Mesendoderm (in vitro differentiated cells): ENCODE results near the gene SETD5. TPM values are rescaled to one million over a fixed set of nuclear protein-coding genes. Genes with fewer than 3 reads are reported as not detected.
A peak's percentile ranks its signal among the peaks of the same experiment; 100 is the strongest.

Experiments
- DNase-seq: peaks from one replicate; pipeline ENCODE4 v3.0.0; 2013
- H2AK5ac ChIP-seq: 2 replicates; pipeline ENCODE4 v1.6.1; 2013; ENCODE audit warnings: low read length, inconsistent platforms
- H2BK120ac ChIP-seq: 2 replicates; pipeline ENCODE4 v1.6.1; 2013; ENCODE audit warnings: low read depth, mild to moderate bottlenecking, low read length, moderate library complexity, mixed read lengths
- H2BK15ac ChIP-seq: replicated peaks from 2 replicates; pipeline ENCODE4 v1.6.1; 2013; ENCODE audit warnings: low read depth, mild to moderate bottlenecking, moderate library complexity
- H2BK5ac ChIP-seq: 2 replicates; pipeline ENCODE4 v1.6.1; 2013; ENCODE audit warnings: low read length, inconsistent platforms
- H3K18ac ChIP-seq: 2 replicates; pipeline ENCODE4 v1.6.1; 2013; ENCODE audit warnings: mild to moderate bottlenecking, low read length, mixed read lengths
- H3K23ac ChIP-seq: one replicate; pipeline ENCODE4 v1.6.1; 2013; ENCODE audit warnings: low read length
- H3K27ac ChIP-seq: 2 replicates; pipeline ENCODE4 v1.5.1; 2013; ENCODE audit warnings: low read depth, mild to moderate bottlenecking, inconsistent platforms, low read length, moderate library complexity
- H3K27me3 ChIP-seq: 2 replicates; pipeline ENCODE4 v1.6.1; 2013; ENCODE audit warnings: low read length, control low read depth, mild to moderate bottlenecking, inconsistent platforms; ENCODE audit not compliant: insufficient read depth, poor library complexity
- H3K36me3 ChIP-seq: 2 replicates; pipeline ENCODE4 v1.6.1; 2013; ENCODE audit warnings: low read length, inconsistent platforms; ENCODE audit not compliant: control insufficient read depth, insufficient read depth
- H3K4ac ChIP-seq: one replicate; pipeline ENCODE4 v1.6.1; 2013; ENCODE audit warnings: low read depth, mild to moderate bottlenecking, low read length, moderate library complexity
- H3K4me1 ChIP-seq: 2 replicates; pipeline ENCODE4 v1.6.1; 2013; ENCODE audit warnings: low read depth, low read length, inconsistent platforms; ENCODE audit not compliant: control insufficient read depth
- H3K4me2 ChIP-seq: 2 replicates; pipeline ENCODE4 v1.6.1; 2013; ENCODE audit warnings: low read length
- H3K4me3 ChIP-seq: 2 replicates; pipeline ENCODE4 v1.5.1; 2013; ENCODE audit warnings: mild to moderate bottlenecking, low read length
- H3K56ac ChIP-seq: one replicate; pipeline ENCODE4 v1.6.1; 2013; ENCODE audit warnings: low read length
- H3K79me1 ChIP-seq: 2 replicates; pipeline ENCODE4 v1.6.1; 2013; ENCODE audit warnings: low read length, inconsistent platforms
- H3K79me2 ChIP-seq: 2 replicates; pipeline ENCODE4 v1.6.1; 2013; ENCODE audit warnings: mild to moderate bottlenecking, low read length; ENCODE audit not compliant: control insufficient read depth, insufficient read depth
- H3K9ac ChIP-seq: 2 replicates; pipeline ENCODE4 v1.6.1; 2013; ENCODE audit warnings: low read length, inconsistent platforms
- H4K5ac ChIP-seq: one replicate; pipeline ENCODE4 v1.6.1; 2013; ENCODE audit warnings: low read length
- H4K8ac ChIP-seq: one replicate; pipeline ENCODE4 v1.6.1; 2013; ENCODE audit warnings: low read depth, mild to moderate bottlenecking, control low read depth, low read length, moderate library complexity
- WGBS: extraction: QIAGEN DNeasy Blood & Tissue Kit; methylation state at CpG from one replicate; pipeline ENCODE4 v1.1.7; 2013; ENCODE audit warnings: low lambda C conversion rate, missing lambda C conversion rate; ENCODE audit not compliant: insufficient coverage; ENCODE audit errors: extremely low coverage; 5-methylcytosine and 5-hydroxymethylcytosine counted together
- polyA plus RNA-seq, 2 experiments: library from polyadenylated mRNA; stranded (reverse); fragments of 200-250 nt; gene quantifications; one replicate each; pipeline ENCODE4 v1.2.3, GENCODE V29; 2013

The SETD5 gene, protein sequence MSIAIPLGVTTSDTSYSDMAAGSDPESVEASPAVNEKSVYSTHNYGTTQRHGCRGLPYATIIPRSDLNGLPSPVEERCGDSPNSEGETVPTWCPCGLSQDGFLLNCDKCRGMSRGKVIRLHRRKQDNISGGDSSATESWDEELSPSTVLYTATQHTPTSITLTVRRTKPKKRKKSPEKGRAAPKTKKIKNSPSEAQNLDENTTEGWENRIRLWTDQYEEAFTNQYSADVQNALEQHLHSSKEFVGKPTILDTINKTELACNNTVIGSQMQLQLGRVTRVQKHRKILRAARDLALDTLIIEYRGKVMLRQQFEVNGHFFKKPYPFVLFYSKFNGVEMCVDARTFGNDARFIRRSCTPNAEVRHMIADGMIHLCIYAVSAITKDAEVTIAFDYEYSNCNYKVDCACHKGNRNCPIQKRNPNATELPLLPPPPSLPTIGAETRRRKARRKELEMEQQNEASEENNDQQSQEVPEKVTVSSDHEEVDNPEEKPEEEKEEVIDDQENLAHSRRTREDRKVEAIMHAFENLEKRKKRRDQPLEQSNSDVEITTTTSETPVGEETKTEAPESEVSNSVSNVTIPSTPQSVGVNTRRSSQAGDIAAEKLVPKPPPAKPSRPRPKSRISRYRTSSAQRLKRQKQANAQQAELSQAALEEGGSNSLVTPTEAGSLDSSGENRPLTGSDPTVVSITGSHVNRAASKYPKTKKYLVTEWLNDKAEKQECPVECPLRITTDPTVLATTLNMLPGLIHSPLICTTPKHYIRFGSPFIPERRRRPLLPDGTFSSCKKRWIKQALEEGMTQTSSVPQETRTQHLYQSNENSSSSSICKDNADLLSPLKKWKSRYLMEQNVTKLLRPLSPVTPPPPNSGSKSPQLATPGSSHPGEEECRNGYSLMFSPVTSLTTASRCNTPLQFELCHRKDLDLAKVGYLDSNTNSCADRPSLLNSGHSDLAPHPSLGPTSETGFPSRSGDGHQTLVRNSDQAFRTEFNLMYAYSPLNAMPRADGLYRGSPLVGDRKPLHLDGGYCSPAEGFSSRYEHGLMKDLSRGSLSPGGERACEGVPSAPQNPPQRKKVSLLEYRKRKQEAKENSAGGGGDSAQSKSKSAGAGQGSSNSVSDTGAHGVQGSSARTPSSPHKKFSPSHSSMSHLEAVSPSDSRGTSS (N-terminal part only)
- 152 TPM for polyA plus RNA-seq (2013, experiment 1 of 2)
- 139 TPM for polyA plus RNA-seq (2013, experiment 2 of 2)

DNA sequence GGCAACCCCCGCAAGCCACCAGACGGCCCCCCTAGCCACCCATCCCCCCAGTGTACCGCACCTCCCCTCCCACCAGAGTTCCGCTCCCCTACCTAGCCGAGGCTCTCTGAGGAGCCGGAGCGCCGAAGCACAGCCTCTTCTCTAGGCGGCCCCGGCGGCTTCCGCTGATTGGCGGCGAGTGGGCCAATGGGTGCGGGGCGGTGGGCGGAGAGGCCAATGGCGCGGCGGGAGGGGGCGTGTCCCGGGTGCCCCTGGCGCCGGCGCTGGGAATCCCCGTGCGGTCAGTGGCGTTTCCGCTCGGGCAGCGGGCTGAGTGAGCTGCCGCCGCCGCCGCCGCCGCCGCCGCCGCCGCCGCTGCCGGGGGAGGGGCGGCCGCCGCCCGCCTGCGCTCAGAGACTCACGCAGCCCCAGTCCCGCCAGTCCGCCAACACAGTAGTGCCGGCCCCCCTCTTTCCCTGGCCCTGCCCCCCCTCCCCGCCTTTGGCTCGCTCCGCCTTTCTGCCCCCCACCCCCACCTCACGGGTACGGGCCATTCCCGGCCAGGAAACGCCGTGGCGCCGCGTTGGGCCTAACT is at the start of gene SETD5:
SETD5 (plus strand) TSS at position 284 of the 574 bp plus-strand sequence. CDS start 31,324 bp downstream, outside the sequence.
- H3K36me3 ChIP-seq = no peaks in the 10 kb centered on the region
- peaks cover 7% of the 10 kb centered on the region for H3K4me1 ChIP-seq
- peak; percentile 98 for DNase-seq
- peak within 1 kb of the TSS; percentile 100 for H3K56ac ChIP-seq
- peak within 1 kb of the TSS; percentile 100 for H3K9ac ChIP-seq
- H3K4me2 ChIP-seq = peak within 1 kb of the TSS; percentile 76
- no peaks in the 10 kb centered on the region for H3K79me1 ChIP-seq
- H3K4ac ChIP-seq = peak within 1 kb of the TSS; percentile 97
- peak within 1 kb of the TSS; percentile 91 for H3K23ac ChIP-seq
- peaks cover 76% of the 10 kb centered on the region for H3K79me2 ChIP-seq
- no peaks in the 10 kb centered on the region for H3K27me3 ChIP-seq
- peak within 1 kb of the TSS; percentile 96 for H2AK5ac ChIP-seq
- H3K4me3 ChIP-seq = peak within 1 kb of the TSS; percentile 95
- no peak within 1 kb of the TSS for H2BK15ac ChIP-seq
- peak within 1 kb of the TSS; percentile 94 for H2BK5ac ChIP-seq
- no peak within 1 kb of the TSS for H4K5ac ChIP-seq
- WGBS = no CpG with 5 or more reads among the region's 63 CpGs
- H2BK120ac ChIP-seq = peak within 1 kb of the TSS; percentile 63
- peak within 1 kb of the TSS; percentile 94 for H3K18ac ChIP-seq
- peak within 1 kb of the TSS; percentile 99 for H3K27ac ChIP-seq
- H4K8ac ChIP-seq = peak within 1 kb of the TSS; percentile 97

DNA sequence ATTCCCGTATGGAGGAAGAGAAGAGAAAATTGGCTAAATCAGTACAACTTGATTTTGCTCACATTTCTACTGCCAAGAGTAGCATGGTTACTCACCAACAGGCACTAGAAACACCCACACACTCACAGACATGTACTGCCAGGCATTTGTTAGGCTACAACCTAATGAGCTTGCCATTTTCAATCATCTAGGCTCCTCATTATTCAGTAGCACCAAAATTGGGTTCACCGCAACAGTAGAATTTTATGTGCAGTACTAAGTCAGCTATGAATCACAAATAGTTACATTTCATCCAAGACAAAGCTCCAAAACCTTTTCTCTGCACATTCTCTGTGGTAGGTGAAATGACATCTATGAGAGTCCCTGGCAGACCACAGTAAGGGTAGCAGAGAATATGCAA is 49.5 kb upstream of the SETD5 start:
- Histone ChIP-seq H3K23ac (no peak overlapping the region), H2AK5ac (no peak overlapping the region), H2BK120ac (no peak overlapping the region), H3K36me3 (no peaks in the 10 kb centered on the region), H3K9ac (no peak overlapping the region), H2BK5ac (no peak overlapping the region), H3K4me2 (no peak overlapping the region), H3K27me3 (no peaks in the 10 kb centered on the region), H3K4me3 (no peak overlapping the region), H2BK15ac (no peak overlapping the region), H4K8ac (no peak overlapping the region), H4K5ac (no peak overlapping the region), H3K4ac (no peak overlapping the region), H3K56ac (no peak overlapping the region), H3K18ac (no peak overlapping the region), H3K4me1 (peaks cover 4% of the 10 kb centered on the region), H3K79me2 (no peaks in the 10 kb centered on the region), H3K27ac (no peak overlapping the region), H3K79me1 (no peaks in the 10 kb centered on the region)
- no peak for DNase-seq
- WGBS = no CpG with 5 or more reads among the region's 2 CpGs

DNA sequence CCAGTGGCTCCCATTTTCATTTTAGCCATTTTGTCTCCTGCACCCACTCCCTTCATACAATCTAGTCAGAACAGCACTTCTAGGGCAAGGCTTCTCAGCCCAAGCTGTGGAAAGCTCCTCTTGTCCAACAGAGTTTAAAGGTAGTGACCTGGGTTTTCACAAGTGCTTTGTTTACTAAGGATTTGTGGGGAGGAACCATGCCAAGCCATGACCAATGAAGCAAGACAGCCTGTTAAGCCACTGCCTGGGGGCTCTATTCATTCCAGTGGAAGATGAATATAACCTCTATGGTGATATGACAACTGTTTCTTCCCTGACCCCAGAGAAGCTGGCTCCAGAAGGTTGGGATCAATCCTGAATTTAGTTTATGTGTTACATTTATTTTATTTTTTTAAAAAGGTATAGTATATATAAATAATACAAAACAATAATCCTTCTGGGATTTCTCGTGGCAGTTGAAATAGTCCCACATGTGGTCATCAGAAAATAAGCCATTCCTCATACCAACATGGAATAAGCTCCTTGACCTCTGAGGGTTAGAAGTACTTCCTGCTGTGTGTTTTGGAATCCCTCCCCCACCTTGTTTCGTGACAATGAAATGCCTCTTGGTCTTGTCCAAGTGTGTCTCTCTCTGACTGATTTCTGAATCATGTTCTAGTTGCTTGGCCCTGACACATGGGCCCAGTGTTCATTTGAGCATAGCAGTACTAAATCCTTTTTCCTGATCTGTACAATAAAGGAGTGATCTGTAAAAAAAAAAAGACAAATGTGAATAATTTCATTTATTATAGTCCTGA is 47.9 kb upstream of the SETD5 start:
- no peak overlapping the region for H2BK5ac ChIP-seq
- no peak overlapping the region for H3K4me3 ChIP-seq
- no peaks in the 10 kb centered on the region for H3K27me3 ChIP-seq
- no peak overlapping the region for H2AK5ac ChIP-seq
- H3K79me2 ChIP-seq = no peaks in the 10 kb centered on the region
- no peak overlapping the region for H3K56ac ChIP-seq
- H3K4me1 ChIP-seq = peaks cover 4% of the 10 kb centered on the region
- H3K79me1 ChIP-seq = no peaks in the 10 kb centered on the region
- H3K4me2 ChIP-seq = no peak overlapping the region
- H3K9ac ChIP-seq = no peak overlapping the region
- no peak overlapping the region for H3K23ac ChIP-seq
- no peak overlapping the region for H3K27ac ChIP-seq
- H2BK15ac ChIP-seq = no peak overlapping the region
- no peak for DNase-seq
- no peak overlapping the region for H4K5ac ChIP-seq
- H2BK120ac ChIP-seq = no peak overlapping the region
- H3K4ac ChIP-seq = no peak overlapping the region
- H3K36me3 ChIP-seq = no peaks in the 10 kb centered on the region
- H3K18ac ChIP-seq = no peak overlapping the region
- no peak overlapping the region for H4K8ac ChIP-seq
- WGBS = no CpG with 5 or more reads among the region's 2 CpGs

DNA sequence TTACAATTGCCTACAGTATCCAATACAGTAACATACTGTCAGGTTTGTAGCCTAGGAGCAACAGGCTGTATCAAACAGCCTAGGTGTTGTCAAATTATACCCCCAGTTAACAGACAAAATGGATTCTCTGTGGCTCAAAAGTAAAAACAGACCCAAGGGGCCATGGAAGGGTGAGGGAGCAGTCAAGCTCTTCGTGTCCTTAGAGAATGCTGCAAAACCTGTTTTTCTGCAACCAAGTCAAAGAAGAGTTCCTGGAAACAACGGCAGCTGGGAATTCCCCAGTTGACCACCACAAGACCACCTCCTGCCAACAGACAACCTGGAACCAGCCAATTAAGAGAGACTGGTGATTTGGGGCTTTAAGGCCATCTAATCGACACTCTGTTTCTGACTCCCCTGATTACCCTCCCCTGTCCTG is 45.7 kb upstream of the SETD5 start:
- H3K4me3 ChIP-seq = no peak overlapping the region
- no peak overlapping the region for H2AK5ac ChIP-seq
- no peaks in the 10 kb centered on the region for H3K36me3 ChIP-seq
- no peak overlapping the region for H3K4me2 ChIP-seq
- H2BK15ac ChIP-seq = no peak overlapping the region
- peak overlapping the region; percentile 44 for H3K56ac ChIP-seq
- H2BK120ac ChIP-seq = no peak overlapping the region
- no peaks in the 10 kb centered on the region for H3K79me2 ChIP-seq
- no peak overlapping the region for H3K4ac ChIP-seq
- no peak overlapping the region for H4K5ac ChIP-seq
- peaks cover 4% of the 10 kb centered on the region for H3K4me1 ChIP-seq
- H4K8ac ChIP-seq = no peak overlapping the region
- no peaks in the 10 kb centered on the region for H3K27me3 ChIP-seq
- H3K27ac ChIP-seq = no peak overlapping the region
- peak; percentile 92 for DNase-seq
- no peak overlapping the region for H3K18ac ChIP-seq
- WGBS = no CpG with 5 or more reads among the region's 3 CpGs
- H3K23ac ChIP-seq = no peak overlapping the region
- H3K9ac ChIP-seq = no peak overlapping the region
- H2BK5ac ChIP-seq = no peak overlapping the region
- no peaks in the 10 kb centered on the region for H3K79me1 ChIP-seq
